IPS-NIHi7 (cell line): ENCODE measurements around the gene PCNX1.
A peak's percentile ranks its signal among the peaks of the same experiment; 100 is the strongest.

Experiments
- DNase-seq: peaks from one replicate; pipeline ENCODE4 v3.0.0; 2012; ENCODE audit warnings: mixed read lengths; ENCODE audit errors: extremely low spot score

PCNX1 gene

GRCh38 chr14:70888681-70889175, 18.5 kb upstream of the PCNX1 start:
- no peak for DNase-seq

GRCh38 chr14:70889555-70889954, 17.7 kb upstream of the PCNX1 start:
- no peak for DNase-seq

GRCh38 chr14:70890826-70891659, 16.2 kb upstream of the PCNX1 start:
- DNase-seq: no peak

GRCh38 chr14:70891737-70892136, 15.5 kb upstream of the PCNX1 start:
- no peak for DNase-seq

GRCh38 chr14:70893062-70893845, 14.0 kb upstream of the PCNX1 start:
- no peak for DNase-seq

- DNase-seq: no peak
Measured at GRCh38 chr14:70893858-70894291, 13.4 kb upstream of the PCNX1 start.

- DNase-seq: no peak
Measured at GRCh38 chr14:70894868-70895267, 12.4 kb upstream of the PCNX1 start.

GRCh38 chr14:70896317-70896716, 10.9 kb upstream of the PCNX1 start:
- DNase-seq: no peak

GRCh38 chr14:70896981-70897380, 10.3 kb upstream of the PCNX1 start:
- DNase-seq: no peak

GRCh38 chr14:70897464-70897863, 9.8 kb upstream of the PCNX1 start:
- no peak for DNase-seq

- DNase-seq: no peak
Measured at GRCh38 chr14:70898111-70898745, 9.0 kb upstream of the PCNX1 start.

- DNase-seq: no peak
Measured at GRCh38 chr14:70901269-70901668, 6.0 kb upstream of the PCNX1 start.

- no peak for DNase-seq
Measured at GRCh38 chr14:70902184-70902583, 5.1 kb upstream of the PCNX1 start.

GRCh38 chr14:70904373-70904772, 2.9 kb upstream of the PCNX1 start:
- DNase-seq: no peak

GRCh38 chr14:70905301-70905700, 2.0 kb upstream of the PCNX1 start:
- DNase-seq: no peak

- no peak for DNase-seq
Measured at GRCh38 chr14:70906793-70907175, 475 bp upstream of the PCNX1 start.

- peak; percentile 48 for DNase-seq
Measured at GRCh38 chr14:70907996-70908934, 1.0 kb downstream of the PCNX1 start.

- no peak for DNase-seq
Measured at GRCh38 chr14:70908935-70909641, 1.8 kb downstream of the PCNX1 start.

- no peak for DNase-seq
Measured at GRCh38 chr14:70909733-70910614, 2.7 kb downstream of the PCNX1 start.

- DNase-seq: no peak
Measured at GRCh38 chr14:70915415-70915814, 8.2 kb downstream of the PCNX1 start.
